ENCODE measurements around the gene PRG3.

Gene PRG3

DNA sequence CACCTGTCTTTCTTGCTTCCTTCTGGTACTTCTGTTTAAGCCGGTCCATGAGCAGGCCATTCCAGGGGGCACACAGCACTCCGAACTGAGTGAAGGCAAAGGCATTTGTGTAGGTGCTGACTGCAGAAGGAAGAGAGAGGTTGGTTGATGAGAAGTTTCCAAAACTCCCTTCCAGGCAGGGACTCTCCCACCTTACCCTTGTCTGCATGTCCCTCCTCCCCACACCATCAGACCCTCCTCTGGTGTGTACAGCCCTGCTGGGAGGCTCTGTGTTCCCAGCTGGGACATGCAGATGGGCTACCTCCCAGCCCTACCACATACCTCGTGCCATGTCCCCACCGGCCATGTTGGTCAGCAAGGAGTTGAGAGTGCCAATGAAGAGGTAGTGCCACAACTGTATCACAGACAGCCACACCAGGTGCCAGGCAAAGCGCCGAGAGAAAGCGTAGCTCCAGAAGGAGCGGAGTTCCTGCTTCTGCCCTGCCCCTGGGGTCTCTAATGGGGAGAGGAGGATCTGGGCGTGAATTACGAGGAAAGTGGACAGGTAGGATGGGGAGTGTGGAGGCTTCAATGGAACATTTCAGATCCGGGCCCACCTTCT, 33.8 kb upstream of the PRG3 start:
- no peak for ATAC-seq
- TF ChIP-seq SNAI2 (CRISPR knock-in tag; IDR thresholded peaks at IDR 0.05) (no peak), TCF4 (CRISPR knock-in tag; IDR thresholded peaks at IDR 0.05; ENCODE audit: borderline replicate concordance) (no peak), BACH2 (CRISPR knock-in tag; IDR thresholded peaks at IDR 0.05; ENCODE audit: borderline replicate concordance) (no peak), TOX (CRISPR knock-in tag; IDR thresholded peaks at IDR 0.05; ENCODE audit: borderline replicate concordance) (no peak), RARB (CRISPR knock-in tag; IDR thresholded peaks at IDR 0.05) (no peak), ESRRG (CRISPR knock-in tag; IDR thresholded peaks at IDR 0.05) (no peak), ZFP3 (CRISPR knock-in tag; IDR thresholded peaks at IDR 0.05) (no peak), ZNF565 (CRISPR knock-in tag; conservative IDR thresholded peaks at IDR 0.05; ENCODE audit: low read depth) (no peak), OSR1 (CRISPR knock-in tag; IDR thresholded peaks at IDR 0.05) (no peak), PPARA (CRISPR knock-in tag; IDR thresholded peaks at IDR 0.05; ENCODE audit: borderline replicate concordance) (no peak), ISL1 (CRISPR knock-in tag; IDR thresholded peaks at IDR 0.05) (no peak), ZNF70 (CRISPR knock-in tag; IDR thresholded peaks at IDR 0.05) (no peak), ZFP30 (CRISPR knock-in tag; IDR thresholded peaks at IDR 0.05) (no peak), CSDC2 (CRISPR knock-in tag; IDR thresholded peaks at IDR 0.05) (no peak), GLIS3 (CRISPR knock-in tag; IDR thresholded peaks at IDR 0.05) (no peak), ZNF8 (CRISPR knock-in tag; IDR thresholded peaks at IDR 0.05) (no peak)
- TF ChIP-seq, protein P1, sequence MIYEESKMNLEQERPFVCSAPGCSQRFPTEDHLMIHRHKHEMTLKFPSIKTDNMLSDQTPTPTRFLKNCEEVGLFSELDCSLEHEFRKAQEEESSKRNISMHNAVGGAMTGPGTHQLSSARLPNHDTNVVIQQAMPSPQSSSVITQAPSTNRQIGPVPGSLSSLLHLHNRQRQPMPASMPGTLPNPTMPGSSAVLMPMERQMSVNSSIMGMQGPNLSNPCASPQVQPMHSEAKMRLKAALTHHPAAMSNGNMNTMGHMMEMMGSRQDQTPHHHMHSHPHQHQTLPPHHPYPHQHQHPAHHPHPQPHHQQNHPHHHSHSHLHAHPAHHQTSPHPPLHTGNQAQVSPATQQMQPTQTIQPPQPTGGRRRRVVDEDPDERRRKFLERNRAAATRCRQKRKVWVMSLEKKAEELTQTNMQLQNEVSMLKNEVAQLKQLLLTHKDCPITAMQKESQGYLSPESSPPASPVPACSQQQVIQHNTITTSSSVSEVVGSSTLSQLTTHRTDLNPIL (CRISPR knock-in tag; IDR thresholded peaks at IDR 0.05; ENCODE audit: low read depth): no peak
- TF ChIP-seq, protein P2, sequence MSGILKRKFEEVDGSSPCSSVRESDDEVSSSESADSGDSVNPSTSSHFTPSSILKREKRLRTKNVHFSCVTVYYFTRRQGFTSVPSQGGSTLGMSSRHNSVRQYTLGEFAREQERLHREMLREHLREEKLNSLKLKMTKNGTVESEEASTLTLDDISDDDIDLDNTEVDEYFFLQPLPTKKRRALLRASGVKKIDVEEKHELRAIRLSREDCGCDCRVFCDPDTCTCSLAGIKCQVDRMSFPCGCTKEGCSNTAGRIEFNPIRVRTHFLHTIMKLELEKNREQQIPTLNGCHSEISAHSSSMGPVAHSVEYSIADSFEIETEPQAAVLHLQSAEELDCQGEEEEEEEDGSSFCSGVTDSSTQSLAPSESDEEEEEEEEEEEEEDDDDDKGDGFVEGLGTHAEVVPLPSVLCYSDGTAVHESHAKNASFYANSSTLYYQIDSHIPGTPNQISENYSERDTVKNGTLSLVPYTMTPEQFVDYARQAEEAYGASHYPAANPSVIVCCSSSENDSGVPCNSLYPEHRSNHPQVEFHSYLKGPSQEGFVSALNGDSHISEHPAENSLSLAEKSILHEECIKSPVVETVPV (CRISPR knock-in tag; IDR thresholded peaks at IDR 0.05): no peak
- TF ChIP-seq, protein P3, sequence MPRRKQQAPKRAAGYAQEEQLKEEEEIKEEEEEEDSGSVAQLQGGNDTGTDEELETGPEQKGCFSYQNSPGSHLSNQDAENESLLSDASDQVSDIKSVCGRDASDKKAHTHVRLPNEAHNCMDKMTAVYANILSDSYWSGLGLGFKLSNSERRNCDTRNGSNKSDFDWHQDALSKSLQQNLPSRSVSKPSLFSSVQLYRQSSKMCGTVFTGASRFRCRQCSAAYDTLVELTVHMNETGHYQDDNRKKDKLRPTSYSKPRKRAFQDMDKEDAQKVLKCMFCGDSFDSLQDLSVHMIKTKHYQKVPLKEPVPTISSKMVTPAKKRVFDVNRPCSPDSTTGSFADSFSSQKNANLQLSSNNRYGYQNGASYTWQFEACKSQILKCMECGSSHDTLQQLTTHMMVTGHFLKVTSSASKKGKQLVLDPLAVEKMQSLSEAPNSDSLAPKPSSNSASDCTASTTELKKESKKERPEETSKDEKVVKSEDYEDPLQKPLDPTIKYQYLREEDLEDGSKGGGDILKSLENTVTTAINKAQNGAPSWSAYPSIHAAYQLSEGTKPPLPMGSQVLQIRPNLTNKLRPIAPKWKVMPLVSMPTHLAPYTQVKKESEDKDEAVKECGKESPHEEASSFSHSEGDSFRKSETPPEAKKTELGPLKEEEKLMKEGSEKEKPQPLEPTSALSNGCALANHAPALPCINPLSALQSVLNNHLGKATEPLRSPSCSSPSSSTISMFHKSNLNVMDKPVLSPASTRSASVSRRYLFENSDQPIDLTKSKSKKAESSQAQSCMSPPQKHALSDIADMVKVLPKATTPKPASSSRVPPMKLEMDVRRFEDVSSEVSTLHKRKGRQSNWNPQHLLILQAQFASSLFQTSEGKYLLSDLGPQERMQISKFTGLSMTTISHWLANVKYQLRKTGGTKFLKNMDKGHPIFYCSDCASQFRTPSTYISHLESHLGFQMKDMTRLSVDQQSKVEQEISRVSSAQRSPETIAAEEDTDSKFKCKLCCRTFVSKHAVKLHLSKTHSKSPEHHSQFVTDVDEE (CRISPR knock-in tag; IDR thresholded peaks at IDR 0.05): no peak
- TF ChIP-seq, protein P4, sequence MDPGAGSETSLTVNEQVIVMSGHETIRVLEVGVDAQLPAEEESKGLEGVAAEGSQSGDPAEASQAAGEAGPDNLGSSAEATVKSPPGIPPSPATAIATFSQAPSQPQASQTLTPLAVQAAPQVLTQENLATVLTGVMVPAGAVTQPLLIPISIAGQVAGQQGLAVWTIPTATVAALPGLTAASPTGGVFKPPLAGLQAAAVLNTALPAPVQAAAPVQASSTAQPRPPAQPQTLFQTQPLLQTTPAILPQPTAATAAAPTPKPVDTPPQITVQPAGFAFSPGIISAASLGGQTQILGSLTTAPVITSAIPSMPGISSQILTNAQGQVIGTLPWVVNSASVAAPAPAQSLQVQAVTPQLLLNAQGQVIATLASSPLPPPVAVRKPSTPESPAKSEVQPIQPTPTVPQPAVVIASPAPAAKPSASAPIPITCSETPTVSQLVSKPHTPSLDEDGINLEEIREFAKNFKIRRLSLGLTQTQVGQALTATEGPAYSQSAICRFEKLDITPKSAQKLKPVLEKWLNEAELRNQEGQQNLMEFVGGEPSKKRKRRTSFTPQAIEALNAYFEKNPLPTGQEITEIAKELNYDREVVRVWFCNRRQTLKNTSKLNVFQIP (CRISPR knock-in tag; IDR thresholded peaks at IDR 0.05; ENCODE audit: borderline replicate concordance, low read depth): no peak

DNA sequence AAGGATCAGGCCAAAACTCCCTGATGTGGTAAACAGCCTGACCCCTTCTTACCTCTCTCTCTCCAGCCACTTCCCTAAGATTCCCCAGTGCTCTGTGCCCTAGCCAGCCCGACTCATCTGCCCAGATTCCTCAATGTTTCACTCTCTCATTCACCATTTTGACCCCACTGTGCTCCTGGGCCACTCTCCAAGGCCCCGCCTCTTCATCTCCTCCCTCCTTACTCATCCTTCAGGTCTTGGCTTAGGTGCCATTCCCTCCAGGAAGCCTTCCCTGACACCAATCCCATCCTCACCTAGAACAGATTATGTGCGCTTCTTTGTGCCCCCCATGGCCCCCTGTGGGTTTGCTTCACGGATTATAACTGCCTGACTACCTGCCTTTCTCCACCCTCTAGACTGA, 32.7 kb upstream of the PRG3 start:
- no peak for ATAC-seq
- no peak for TF ChIP-seq ZNF8 (CRISPR knock-in tag; IDR thresholded peaks at IDR 0.05)
- no peak for TF ChIP-seq ZNF565 (CRISPR knock-in tag; conservative IDR thresholded peaks at IDR 0.05; ENCODE audit: low read depth)
- TF ChIP-seq PPARA (CRISPR knock-in tag; IDR thresholded peaks at IDR 0.05; ENCODE audit: borderline replicate concordance): no peak
- TF ChIP-seq ZC3H10 (CRISPR knock-in tag; IDR thresholded peaks at IDR 0.05): no peak
- TF ChIP-seq, protein P1 (CRISPR knock-in tag; IDR thresholded peaks at IDR 0.05; ENCODE audit: low read depth): no peak
- TF ChIP-seq CSDC2 (CRISPR knock-in tag; IDR thresholded peaks at IDR 0.05): no peak
- no peak for TF ChIP-seq ARNTL (CRISPR knock-in tag; IDR thresholded peaks at IDR 0.05; ENCODE audit: borderline replicate concordance, low read depth)
- no peak for TF ChIP-seq ESRRG (CRISPR knock-in tag; IDR thresholded peaks at IDR 0.05)

DNA sequence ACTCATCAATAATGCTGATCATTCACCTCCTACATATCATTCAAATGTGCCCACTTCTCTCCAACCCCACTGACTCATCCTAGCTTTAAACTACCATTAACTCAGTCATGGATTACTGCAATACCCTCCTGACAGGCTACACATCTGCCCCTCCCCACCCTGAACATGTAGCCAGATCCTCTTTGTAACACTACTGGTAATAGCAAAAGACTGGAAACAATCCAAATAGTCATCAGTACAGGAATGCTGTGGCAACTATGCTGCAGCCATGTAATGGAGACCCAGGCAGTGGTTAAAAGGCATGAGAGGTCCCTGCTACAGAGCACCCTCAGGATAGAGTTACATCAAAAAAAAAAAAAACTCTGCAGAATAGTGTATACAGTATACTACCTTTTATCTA, 29.3 kb upstream of the PRG3 start:
- ATAC-seq: peak; percentile 18; the same call in 1 of the 3 replicates
- TF ChIP-seq ZNF70 (CRISPR knock-in tag; IDR thresholded peaks at IDR 0.05) (no peak), ISL1 (CRISPR knock-in tag; IDR thresholded peaks at IDR 0.05) (no peak), GLIS3 (CRISPR knock-in tag; IDR thresholded peaks at IDR 0.05) (no peak), CSDC2 (CRISPR knock-in tag; IDR thresholded peaks at IDR 0.05) (no peak), OSR1 (CRISPR knock-in tag; IDR thresholded peaks at IDR 0.05) (no peak), SNAI2 (CRISPR knock-in tag; IDR thresholded peaks at IDR 0.05) (no peak), PPARA (CRISPR knock-in tag; IDR thresholded peaks at IDR 0.05; ENCODE audit: borderline replicate concordance) (no peak), TCF4 (CRISPR knock-in tag; IDR thresholded peaks at IDR 0.05; ENCODE audit: borderline replicate concordance) (no peak), RARB (CRISPR knock-in tag; IDR thresholded peaks at IDR 0.05) (no peak), BACH2 (CRISPR knock-in tag; IDR thresholded peaks at IDR 0.05; ENCODE audit: borderline replicate concordance) (no peak), ZNF8 (CRISPR knock-in tag; IDR thresholded peaks at IDR 0.05) (no peak), ZC3H10 (CRISPR knock-in tag; IDR thresholded peaks at IDR 0.05) (no peak)
- TF ChIP-seq, protein P3 (CRISPR knock-in tag; IDR thresholded peaks at IDR 0.05): no peak
- TF ChIP-seq, protein P4 (CRISPR knock-in tag; IDR thresholded peaks at IDR 0.05; ENCODE audit: borderline replicate concordance, low read depth): no peak

All from SK-N-SH treated with all-trans-retinoic acid at 6 μM for 48 hours (cell line).